GM18870 (cell line): ENCODE data around the gene NID2.

Experiments used
- ATAC-seq: cut with Tn5 transposase; IDR thresholded peaks from one replicate; pipeline ENCODE4 v1.9.1; 2021; ENCODE audit warnings: moderate library complexity; ENCODE audit not compliant: unreplicated experiment

The NID2 gene

GRCh38 chr14:52054678-52055077 is 14.2 kb downstream of the NID2 start:
- no peak for ATAC-seq

GRCh38 chr14:52053044-52053443 is 15.8 kb downstream of the NID2 start:
- ATAC-seq, result no peak

- ATAC-seq, result no peak
Observed at GRCh38 chr14:52052288-52052943, 16.4 kb downstream of the NID2 start.

- no peak for ATAC-seq
Observed at GRCh38 chr14:52051871-52052270, 17.0 kb downstream of the NID2 start.

GRCh38 chr14:52051251-52051650 is 17.6 kb downstream of the NID2 start:
- no peak for ATAC-seq

GRCh38 chr14:52049721-52050588 is 18.9 kb downstream of the NID2 start:
- ATAC-seq, result no peak

- no peak for ATAC-seq
Observed at GRCh38 chr14:52049271-52049670, 19.6 kb downstream of the NID2 start.

GRCh38 chr14:52048641-52049204 is 20.1 kb downstream of the NID2 start:
- no peak for ATAC-seq

- ATAC-seq, result no peak
Observed at GRCh38 chr14:52048116-52048515, 20.7 kb downstream of the NID2 start.

- no peak for ATAC-seq
Observed at GRCh38 chr14:52046376-52046917, 22.4 kb downstream of the NID2 start.

GRCh38 chr14:52044791-52045522 is 23.9 kb downstream of the NID2 start:
- no peak for ATAC-seq

GRCh38 chr14:52043690-52044089 is 25.2 kb downstream of the NID2 start:
- ATAC-seq, result no peak

- ATAC-seq, result no peak
Observed at GRCh38 chr14:52042371-52043289, 26.2 kb downstream of the NID2 start.

- no peak for ATAC-seq
Observed at GRCh38 chr14:52040598-52040997, 28.3 kb downstream of the NID2 start.

GRCh38 chr14:52039124-52039815 is 29.6 kb downstream of the NID2 start:
- ATAC-seq, result no peak

- no peak for ATAC-seq
Observed at GRCh38 chr14:52033101-52033642, 35.7 kb downstream of the NID2 start.

GRCh38 chr14:52032204-52032801 is 36.6 kb downstream of the NID2 start:
- no peak for ATAC-seq

- no peak for ATAC-seq
Observed at GRCh38 chr14:52031781-52032180, 37.1 kb downstream of the NID2 start.

- ATAC-seq, result no peak
Observed at GRCh38 chr14:52029881-52030280, 39.0 kb downstream of the NID2 start.
